IPS-15b (cell line): ENCODE measurements around the gene PMVK.
A peak's percentile ranks its signal among the peaks of the same experiment; 100 is the strongest.

Experiments used
- H3K27me3 ChIP-seq: one replicate; pipeline ENCODE4 v1.6.1; 2013; ENCODE audit warnings: low read length; ENCODE audit not compliant: control insufficient read depth, insufficient read depth
- H3K36me3 ChIP-seq: one replicate; pipeline ENCODE4 v1.6.1; 2013; ENCODE audit warnings: low read length; ENCODE audit not compliant: control insufficient read depth, insufficient read depth
- H3K4me1 ChIP-seq: one replicate; pipeline ENCODE4 v1.6.1; 2013; ENCODE audit warnings: mild to moderate bottlenecking, low read length; ENCODE audit not compliant: control insufficient read depth, insufficient read depth
- H3K4me3 ChIP-seq: one replicate; pipeline ENCODE4 v1.5.1; 2013; ENCODE audit warnings: low read depth, low read length
- H3K9ac ChIP-seq: one replicate; pipeline ENCODE4 v1.6.1; 2013; ENCODE audit warnings: low read depth, mild to moderate bottlenecking, low read length
- H3K9me3 ChIP-seq: one replicate; pipeline ENCODE4 v1.6.1; 2013; ENCODE audit warnings: mild to moderate bottlenecking, low read length; ENCODE audit not compliant: control insufficient read depth, insufficient read depth

The PMVK gene

DNA sequence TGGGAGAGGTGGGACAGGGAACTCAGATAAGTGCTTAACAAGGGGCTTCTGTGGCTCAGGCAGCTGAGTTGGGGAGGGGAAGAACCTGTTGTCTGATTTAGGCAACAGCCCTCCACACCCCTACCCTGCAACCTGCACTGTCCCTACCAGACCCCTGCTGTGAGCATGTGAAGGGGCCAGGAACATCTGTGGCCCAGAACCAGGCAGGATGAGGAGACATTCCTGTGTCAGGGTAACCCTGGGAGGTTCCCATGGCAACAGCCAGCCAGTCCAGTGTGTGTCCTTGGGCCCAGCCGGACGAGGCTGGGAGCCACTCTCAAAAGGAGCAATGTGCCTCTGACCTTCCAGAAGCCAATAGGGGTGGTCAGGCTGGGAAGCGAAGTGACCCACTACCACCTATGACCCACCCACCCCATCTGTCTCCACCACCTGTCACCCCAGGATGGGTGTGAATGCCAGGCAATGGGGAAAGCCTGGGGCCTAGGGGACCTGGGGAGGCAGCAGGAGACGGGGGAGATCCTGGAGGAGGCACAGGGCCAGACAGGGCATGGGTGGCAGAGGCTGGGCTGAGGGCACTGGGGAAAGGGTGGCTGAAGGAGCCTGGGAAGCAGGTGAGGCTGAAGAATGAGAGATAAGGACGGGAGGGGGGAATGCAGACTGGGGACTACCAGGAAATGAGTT is 5.0 kb upstream of the PMVK start:
- Histone ChIP-seq H3K9me3 (no peaks in the 10 kb centered on the region), H3K36me3 (no peaks in the 10 kb centered on the region), H3K4me1 (peaks cover 10% of the 10 kb centered on the region), H3K27me3 (no peaks in the 10 kb centered on the region), H3K4me3 (no peak overlapping the region), H3K9ac (no peak overlapping the region)

- no peak overlapping the region for H3K9ac ChIP-seq
- no peak overlapping the region for H3K4me3 ChIP-seq
Measured at GRCh38 chr1:154940651-154941194, 4.2 kb upstream of the PMVK start.

DNA sequence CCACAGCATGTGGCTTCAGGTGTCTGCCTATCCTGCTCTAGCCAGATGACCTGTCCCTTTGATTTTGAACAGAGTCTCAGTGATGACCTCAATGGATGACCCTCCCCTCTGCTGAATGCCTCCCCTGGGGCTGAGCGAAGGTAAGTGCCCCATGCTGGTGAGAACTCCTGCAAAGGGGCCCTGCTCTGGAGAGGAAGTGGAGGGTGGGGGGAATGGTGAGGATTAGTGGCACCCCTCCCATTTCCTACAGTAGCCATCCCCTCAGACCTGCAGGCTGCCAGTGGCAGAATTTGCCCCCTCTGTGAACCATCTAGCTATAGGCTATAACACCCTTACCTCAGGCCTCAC is 3.7 kb upstream of the PMVK start:
- Histone ChIP-seq H3K9me3 (no peaks in the 10 kb centered on the region), H3K36me3 (no peaks in the 10 kb centered on the region), H3K4me1 (peaks cover 10% of the 10 kb centered on the region), H3K9ac (no peak overlapping the region), H3K4me3 (no peak overlapping the region), H3K27me3 (no peaks in the 10 kb centered on the region)

More at GRCh38 chr1:154940651-154941194, 4.2 kb upstream of the PMVK start:
- Histone ChIP-seq H3K27me3 (no peaks in the 10 kb centered on the region), H3K36me3 (no peaks in the 10 kb centered on the region), H3K9me3 (no peaks in the 10 kb centered on the region), H3K4me1 (peaks cover 10% of the 10 kb centered on the region)

- H3K4me3 ChIP-seq, result no peak overlapping the region
Measured at GRCh38 chr1:154938604-154939399, 2.3 kb upstream of the PMVK start.

DNA sequence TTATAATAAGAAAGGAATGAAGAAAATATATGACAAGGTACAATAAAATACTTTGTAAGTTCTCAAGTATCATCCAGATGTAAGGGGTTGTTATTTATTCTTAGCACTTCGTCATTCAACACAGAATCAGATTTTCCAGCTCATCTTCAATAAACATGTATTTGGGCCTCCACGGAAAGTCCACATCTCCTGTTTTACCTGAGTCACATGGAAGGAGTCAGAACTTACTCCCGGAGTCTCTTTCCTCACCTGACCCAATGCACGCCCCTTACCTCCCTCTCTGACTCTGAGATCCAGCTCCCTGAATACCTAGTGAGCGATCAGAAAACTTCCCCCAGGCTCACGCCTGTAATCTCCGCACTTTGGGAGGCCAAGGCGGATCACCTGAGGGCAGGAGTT is 1.5 kb upstream of the PMVK start:
- Histone ChIP-seq H3K27me3 (no peaks in the 10 kb centered on the region), H3K4me1 (peaks cover 10% of the 10 kb centered on the region), H3K9me3 (no peaks in the 10 kb centered on the region), H3K9ac (peak overlapping the region; percentile 96), H3K4me3 (no peak overlapping the region), H3K36me3 (no peaks in the 10 kb centered on the region)

More at GRCh38 chr1:154938604-154939399, 2.3 kb upstream of the PMVK start:
- no peaks in the 10 kb centered on the region for H3K9me3 ChIP-seq
- H3K27me3 ChIP-seq, result no peaks in the 10 kb centered on the region
- no peak overlapping the region for H3K9ac ChIP-seq
- H3K4me1 ChIP-seq, result peaks cover 10% of the 10 kb centered on the region
- H3K36me3 ChIP-seq, result no peaks in the 10 kb centered on the region

GRCh38 chr1:154937085-154937987 is 817 bp upstream of the PMVK start:
- no peaks in the 10 kb centered on the region for H3K27me3 ChIP-seq

DNA sequence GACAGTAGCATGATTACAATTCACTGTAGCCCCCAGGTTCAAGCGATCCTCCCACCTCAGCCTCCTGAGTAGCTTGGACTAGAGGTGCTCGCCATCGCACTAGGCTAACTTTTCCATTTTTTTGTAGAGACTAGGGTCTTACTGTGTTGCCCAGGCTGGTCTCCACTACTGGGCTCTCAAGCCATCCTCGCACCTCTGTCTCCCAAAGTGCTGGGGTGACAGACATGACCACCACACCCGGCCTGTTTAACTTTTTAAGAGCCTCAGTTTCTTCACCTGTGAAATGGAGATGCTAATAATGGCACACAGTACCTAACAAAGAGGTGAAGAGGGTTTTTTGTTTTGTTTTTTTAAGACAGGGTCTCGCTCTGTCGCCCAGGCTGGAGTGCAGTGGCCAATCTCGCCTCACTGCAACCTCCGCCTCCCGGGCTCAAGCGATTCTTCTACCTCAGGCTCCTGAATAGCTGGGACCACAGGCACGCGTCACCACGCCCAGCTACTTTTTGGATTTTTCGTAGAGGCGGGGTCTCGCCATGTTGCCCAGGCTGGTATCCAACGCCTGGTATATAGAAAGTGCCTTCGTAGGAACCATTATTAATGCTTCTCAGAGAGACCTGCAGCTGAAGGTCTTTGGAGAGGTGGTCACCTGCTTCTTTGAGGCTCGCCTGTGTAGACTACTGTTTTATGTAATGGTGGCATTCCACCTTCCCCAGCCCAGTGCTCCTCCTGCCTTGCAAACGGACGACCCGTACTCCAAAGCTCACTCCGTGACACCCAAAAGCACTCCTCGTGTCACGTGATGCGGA is 567 bp downstream of the PMVK start:
- Histone ChIP-seq H3K4me1 (peaks cover 10% of the 10 kb centered on the region), H3K27me3 (no peaks in the 10 kb centered on the region), H3K4me3 (peak overlapping the region; percentile 79), H3K9ac (peak overlapping the region; percentile 96), H3K36me3 (peaks cover 3% of the 10 kb centered on the region), H3K9me3 (no peaks in the 10 kb centered on the region)

More at GRCh38 chr1:154937085-154937987, 817 bp upstream of the PMVK start:
- H3K36me3 ChIP-seq, result no peaks in the 10 kb centered on the region
- H3K4me1 ChIP-seq, result peaks cover 10% of the 10 kb centered on the region
- H3K9me3 ChIP-seq, result no peaks in the 10 kb centered on the region
- H3K9ac ChIP-seq, result peak overlapping the region; percentile 96
- peak overlapping the region; percentile 79 for H3K4me3 ChIP-seq

- Histone ChIP-seq H3K36me3 (peaks cover 3% of the 10 kb centered on the region), H3K27me3 (no peaks in the 10 kb centered on the region), H3K9ac (no peak overlapping the region), H3K4me1 (peaks cover 6% of the 10 kb centered on the region), H3K4me3 (no peak overlapping the region), H3K9me3 (no peaks in the 10 kb centered on the region)
Measured at GRCh38 chr1:154934358-154934948, 2.1 kb downstream of the PMVK start.

GRCh38 chr1:154931940-154932487 is 4.5 kb downstream of the PMVK start:
- no peak overlapping the region for H3K4me3 ChIP-seq
- no peaks in the 10 kb centered on the region for H3K27me3 ChIP-seq
- H3K9me3 ChIP-seq, result no peaks in the 10 kb centered on the region
- H3K9ac ChIP-seq, result no peak overlapping the region
- no peaks in the 10 kb centered on the region for H3K4me1 ChIP-seq
- peaks cover 3% of the 10 kb centered on the region for H3K36me3 ChIP-seq

- Histone ChIP-seq H3K27me3 (no peaks in the 10 kb centered on the region), H3K4me3 (no peak overlapping the region), H3K4me1 (no peaks in the 10 kb centered on the region), H3K36me3 (peaks cover 5% of the 10 kb centered on the region), H3K9ac (no peak overlapping the region), H3K9me3 (no peaks in the 10 kb centered on the region)
Measured at GRCh38 chr1:154926201-154926600, 10.3 kb downstream of the PMVK start.
